SH-SY5Y (cell line): ENCODE results near the gene SLC29A4.

Source experiments
- GATA2 ChIP-seq: IDR thresholded peaks from 2 replicates; pipeline ENCODE4 v1.6.1; 2011; ENCODE audit warnings: mild to moderate bottlenecking, low read depth, low read length
- GATA3 ChIP-seq: IDR thresholded peaks from 2 replicates; pipeline ENCODE4 v1.6.1; 2011; ENCODE audit warnings: low read depth, mild to moderate bottlenecking, low read length, moderate library complexity

Gene SLC29A4

DNA sequence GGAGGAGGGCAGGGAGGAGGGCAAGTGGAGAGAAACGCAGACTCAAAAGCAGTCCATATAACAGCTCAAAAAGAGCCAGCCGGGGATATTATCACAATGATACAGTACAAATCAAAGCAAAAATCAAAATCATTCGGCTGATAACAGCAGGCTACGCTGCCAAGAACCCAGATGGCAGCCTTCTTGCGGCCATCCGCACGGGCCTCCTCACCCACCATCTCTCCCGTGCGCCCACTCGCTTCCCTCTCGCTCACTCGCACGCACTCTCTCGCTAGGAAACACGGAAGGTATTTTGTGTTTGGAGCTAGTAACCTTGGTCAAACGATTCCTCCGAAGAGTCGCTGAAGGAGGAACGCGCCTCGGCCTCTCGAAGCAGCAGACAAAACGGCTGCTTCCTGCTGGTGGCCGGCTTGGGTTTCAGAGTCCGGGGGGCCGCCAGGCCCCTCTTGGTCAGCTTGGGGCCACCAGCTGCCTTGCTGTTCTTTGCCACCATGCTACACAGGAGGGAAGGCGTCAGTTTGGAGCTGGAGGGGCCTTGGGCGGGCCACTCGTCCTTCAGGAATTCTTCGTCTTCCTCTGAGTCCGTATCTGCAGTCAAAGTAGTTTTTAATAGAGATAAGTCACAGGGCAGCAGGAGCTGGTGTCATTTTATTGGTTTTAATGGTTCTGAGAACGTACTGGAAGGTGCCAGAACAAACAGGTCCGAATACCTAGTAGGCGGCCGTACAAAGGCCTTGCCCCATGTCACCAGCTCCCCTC, 68.9 kb downstream of the SLC29A4 start:
- no peak for TF ChIP-seq GATA2
- TF ChIP-seq GATA3, result no peak

DNA sequence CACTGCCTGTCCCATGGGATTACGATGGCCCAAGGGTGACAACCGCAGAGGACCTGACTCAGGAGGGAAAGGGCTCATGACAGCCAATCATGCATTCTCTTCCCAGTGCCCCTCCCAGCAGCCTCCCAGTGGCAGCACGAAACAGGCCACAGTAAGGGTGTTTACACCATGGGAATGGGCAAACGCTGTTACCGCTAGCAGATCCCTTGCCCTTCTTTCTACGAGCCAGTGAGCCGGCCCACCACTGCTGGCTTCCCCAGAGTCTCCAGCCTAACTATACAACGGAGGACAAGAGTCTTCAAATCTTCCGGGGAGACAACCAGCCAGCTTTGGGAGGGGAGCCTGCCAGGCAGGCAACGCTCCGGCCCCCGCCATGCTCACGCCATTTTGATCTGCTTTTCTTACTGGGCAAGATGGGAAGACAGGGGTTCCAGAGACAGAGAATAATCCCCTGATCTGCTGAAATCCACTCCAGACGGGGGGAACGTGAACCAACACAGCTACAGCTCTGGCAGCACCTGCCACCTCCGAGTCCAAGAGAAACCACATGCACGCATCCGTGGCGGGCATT, 69.8 kb downstream of the SLC29A4 start:
- TF ChIP-seq GATA2 (no peak), GATA3 (no peak)

DNA sequence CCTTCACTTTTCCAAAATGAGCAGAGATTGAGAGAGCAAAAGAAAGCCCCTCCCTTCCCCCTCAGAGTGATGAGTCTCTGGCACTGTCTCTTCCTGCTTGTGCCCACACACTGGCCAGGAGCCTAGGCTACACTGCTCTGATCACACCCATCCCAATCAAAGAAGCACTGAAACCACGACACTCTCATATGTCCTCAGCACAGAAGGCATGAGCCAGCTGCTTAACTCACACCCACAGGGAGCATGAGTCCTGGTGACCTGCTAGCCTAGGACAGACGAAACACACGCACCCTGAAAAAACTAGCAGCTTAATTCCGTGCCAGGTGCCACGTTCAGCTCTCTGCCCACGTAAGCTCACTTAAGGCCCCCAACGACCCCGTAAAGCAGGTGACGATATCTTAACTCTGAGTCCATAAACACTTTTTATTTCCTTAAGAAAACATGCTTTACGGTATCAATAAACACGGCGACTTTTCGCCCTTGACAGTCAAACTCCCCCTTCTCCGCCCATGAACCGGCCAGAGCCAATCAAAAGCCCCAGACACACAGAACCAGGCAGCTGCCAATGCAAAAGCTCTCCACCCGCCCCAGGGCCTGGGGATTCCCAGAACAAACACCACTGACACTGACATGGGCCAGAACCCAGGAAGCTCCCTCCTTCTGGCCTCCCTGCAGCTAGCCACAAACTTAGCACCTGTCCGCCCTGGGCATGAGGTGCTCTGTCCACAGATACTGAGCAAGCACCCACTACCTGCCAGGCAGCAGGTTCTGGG, 71.9 kb downstream of the SLC29A4 start:
- no peak for TF ChIP-seq GATA2
